ENCODE measurements around the gene USH2A.

Gene USH2A

DNA sequence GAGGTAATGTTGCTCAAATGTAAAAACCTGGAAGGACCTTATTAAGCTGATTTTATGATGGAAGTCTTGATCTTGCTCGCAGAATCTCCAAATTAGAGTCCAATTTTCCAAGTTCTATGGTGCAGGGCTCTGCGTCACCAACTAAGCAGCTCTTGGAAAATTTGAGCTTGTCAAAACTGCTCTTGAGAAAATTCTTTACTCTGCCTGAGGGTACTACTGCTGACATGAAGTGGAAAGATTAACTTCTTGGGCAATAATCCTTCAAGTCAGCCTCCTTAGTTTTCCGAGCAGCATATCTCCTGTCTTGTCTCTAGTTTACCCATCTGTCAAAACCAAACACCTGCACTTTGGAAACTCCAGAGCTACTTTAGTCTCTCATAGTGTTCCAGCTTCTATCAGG, 562.4 kb downstream of the USH2A start:
- no peak for DNase-seq

GRCh38 chr1:215857317-215857716, 565.9 kb downstream of the USH2A start:
- no peak for DNase-seq

DNA sequence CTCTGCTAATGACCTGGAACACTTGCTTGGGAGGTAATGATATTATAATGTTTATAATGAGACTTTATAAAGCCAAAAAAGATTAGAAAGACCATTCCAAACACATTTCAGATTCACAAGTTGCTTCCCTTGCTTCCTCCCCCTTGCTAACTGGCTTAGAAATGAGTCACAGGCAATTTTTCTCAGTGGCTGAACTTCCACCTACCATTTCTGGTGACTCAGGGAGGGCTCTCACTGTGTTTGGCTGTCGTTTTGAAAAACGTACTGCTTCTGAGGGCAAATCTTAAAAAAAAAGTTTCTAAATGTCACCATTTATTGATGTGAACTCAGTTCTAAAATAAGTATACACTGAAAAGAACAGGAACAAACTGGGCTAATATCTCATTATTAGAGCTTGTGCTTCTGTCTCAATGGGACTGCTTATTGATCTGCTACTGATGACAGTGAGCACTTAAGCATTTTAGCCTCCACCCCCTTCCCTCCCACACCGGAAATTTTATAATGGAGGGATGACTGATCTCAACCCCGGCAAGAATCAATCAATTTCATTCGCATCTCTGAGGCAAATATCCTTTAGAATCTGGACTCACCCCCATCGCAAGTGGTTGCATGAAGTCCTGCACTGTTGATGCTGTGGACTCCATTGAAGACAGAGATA, 577.9 kb downstream of the USH2A start:
- DNase-seq: no peak

DNA sequence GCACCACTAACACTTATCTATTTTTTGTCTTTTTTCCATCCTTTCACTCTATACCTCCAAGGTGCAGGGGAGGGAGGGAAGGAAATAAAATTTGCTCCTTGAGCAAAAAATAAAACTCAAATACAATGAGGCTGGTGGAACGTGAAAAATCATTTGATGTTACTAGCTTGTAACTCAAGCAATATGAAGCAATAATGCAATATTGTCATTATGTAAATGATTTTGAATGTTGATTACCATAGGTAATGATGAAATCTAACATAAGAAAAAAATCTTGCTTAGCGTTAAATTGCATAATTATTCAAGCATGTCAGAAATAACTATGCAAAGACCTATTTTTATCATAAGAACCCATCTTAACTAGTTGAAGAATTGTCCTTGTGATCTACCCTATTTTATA, 578.5 kb downstream of the USH2A start:
- no peak for DNase-seq

GRCh38 chr1:215844266-215844665, 579.0 kb downstream of the USH2A start:
- DNase-seq: no peak

DNA sequence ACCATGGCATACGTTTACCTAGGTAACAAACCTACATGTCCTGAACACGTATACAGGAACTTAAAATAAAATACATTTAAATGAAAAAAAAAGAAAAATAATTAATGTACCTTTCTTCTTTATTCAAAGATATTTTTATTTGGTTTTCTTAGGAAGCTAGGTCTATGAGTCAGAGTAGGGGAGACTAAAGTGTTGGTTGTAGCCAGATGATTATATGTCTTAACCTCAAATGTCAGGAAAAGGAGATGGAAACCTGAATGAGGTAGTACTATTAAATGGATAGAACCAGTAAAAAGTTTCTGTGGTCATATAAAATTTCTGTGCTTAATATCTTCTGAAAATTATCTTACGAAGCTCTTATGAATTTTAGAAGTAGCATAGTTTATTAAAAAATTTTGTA, 580.3 kb downstream of the USH2A start:
- no peak for DNase-seq

DNA sequence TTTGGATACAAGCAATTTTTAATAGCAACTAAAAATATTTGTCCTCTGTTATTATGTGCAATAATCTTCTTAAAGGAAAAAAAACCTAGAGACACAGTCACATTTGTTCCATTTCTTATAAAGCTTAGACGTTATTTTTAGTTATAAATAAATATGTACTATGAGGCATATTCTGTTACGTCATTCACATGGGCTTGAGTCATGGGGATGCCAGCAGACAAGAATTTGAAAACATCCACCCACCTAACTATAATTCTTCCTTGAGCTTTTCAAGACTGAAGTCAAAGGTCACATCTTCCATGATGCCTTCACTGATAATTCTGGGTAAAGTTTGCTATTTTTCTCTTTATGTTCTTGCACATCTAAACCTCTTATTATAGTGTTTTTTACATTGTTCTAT, 587.3 kb downstream of the USH2A start:
- DNase-seq: no peak

DNA sequence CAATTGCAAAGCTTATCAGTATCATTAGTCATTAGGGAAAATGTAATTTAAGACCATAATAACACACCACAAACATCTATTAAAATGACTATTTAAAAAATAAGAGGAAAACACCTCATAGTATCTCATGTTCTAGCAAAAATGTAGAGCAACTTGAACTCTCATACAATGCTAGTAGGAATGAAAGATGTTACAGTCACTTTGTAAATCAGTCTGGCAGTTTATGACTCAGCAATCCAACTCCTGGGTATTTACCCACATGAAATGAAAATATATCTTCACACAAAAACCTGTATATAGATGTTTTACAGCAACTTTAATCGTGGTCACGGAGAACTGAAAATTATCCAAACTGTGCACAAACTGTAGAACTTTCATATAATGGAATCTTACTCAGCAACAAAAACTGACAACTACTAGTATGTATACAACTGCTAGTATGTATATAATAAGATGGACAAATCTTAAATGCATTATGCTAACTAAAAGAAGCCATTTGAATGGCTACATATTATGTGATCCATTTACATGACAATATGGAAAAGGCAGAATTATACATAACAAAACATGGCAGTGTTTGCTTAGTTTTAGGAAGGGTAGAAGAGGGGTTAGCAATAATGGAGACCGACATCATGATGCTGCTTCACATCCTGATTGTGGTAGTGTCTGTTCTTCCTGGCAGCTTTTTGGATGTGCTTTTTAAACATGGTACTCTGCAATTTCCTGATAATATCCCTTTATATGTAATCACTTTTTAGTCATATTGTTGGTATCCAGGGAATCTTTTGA, 589.1 kb downstream of the USH2A start:
- no peak for DNase-seq

- DNase-seq: no peak
Measured at GRCh38 chr1:215830226-215830810, 592.9 kb downstream of the USH2A start.

DNA sequence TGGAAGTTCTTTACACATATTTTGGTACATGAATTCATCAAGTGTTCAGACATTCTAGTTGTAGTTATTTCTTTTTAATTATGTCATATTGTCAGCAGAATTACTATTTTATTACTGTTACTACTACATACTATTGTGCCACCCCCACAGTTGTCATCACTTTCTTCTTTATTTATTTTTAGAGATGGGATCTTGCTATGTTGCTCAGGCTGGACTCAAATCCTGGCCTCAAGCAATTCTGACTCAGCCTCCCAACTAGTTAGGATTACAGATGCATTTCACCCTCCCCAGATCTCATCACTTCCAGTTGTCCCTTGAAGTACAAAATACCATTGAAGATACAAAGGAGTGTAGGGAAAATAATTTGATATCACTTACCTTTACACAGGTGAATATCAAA, 598.2 kb downstream of the USH2A start:
- no peak for DNase-seq

DNA sequence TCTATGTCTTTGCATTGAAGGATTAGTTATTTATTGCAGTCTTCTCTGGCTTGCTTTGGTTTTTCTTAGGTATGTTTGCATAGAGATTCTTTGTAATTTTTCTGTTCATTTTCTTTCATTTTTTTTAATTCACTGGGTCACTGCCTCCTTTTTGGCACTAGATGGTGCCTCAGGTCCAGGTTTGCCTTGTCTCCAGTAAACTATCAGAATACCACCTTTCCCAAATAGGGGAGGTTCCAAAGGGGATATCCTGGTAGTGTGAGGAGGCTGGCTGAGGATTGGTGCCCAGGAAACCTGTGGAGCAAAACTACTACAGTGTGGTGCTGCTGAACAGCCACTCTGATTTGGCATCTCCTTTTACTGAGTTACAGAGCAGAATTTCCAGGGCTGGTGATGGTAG, 599.0 kb downstream of the USH2A start:
- no peak for DNase-seq

- no peak for DNase-seq
Measured at GRCh38 chr1:215819114-215819513, 604.1 kb downstream of the USH2A start.

GRCh38 chr1:215807911-215808436, 615.3 kb downstream of the USH2A start:
- DNase-seq: no peak

DNA sequence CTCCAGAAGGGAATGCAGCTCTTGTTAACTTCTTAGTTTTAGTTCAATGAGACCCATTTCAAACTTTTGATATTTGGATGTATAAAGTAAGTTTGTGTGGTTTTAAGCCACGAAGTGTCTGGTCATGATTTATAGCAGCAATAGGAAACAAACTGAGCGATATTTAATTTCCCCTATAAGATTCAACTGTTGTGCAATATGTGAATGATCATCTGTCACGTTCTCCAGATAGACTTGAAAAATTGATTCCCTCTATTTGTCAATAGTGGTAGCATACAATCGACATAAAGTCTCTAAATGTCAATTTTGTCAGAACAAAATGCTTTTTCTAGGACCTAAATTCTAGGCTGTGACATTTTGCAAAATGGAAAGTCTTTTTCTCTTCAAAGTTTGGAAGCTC, 616.0 kb downstream of the USH2A start:
- DNase-seq: no peak

DNA sequence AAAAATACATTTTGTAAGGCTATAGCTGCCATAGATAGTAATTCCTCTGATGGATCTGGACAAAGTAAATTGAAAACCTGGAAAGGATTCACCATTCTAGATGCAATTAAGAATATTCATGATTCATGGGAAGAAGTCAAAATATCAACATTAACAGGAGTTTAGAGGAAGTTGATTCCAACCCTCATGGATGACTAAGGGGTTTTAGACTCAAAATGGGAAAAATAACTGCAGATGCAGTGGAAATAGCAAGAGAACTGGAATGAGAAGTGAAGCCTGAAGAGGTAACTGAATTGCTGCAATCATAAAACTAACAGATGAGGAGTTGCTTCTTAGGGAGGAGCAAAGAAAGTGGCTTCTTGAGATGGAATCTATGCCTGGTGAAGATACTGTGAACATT, 625.4 kb downstream of the USH2A start:
- DNase-seq: no peak

DNA sequence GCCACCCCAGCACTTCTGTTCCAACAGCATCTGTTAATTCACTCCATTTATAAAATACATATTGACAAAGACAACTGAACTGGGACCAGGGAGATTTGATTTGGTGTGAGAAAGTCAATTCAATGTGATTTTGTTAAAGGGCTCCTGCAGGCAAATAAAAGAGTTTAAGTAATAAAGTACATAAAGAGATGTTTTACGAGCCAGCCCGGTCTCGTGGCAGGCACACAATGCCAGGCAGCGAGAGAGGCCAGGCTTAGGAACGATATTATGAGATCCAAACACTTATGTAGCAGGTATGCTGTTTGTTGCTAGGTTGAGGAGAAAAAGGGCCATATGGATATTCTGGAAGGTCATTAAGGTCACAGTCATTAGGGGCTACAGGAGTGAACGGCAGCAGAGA, 629.1 kb downstream of the USH2A start:
- no peak for DNase-seq

- DNase-seq: no peak
Measured at GRCh38 chr1:215793180-215793579, 630.1 kb downstream of the USH2A start.

- no peak for DNase-seq
Measured at GRCh38 chr1:215792446-215792845, 630.8 kb downstream of the USH2A start.

DNA sequence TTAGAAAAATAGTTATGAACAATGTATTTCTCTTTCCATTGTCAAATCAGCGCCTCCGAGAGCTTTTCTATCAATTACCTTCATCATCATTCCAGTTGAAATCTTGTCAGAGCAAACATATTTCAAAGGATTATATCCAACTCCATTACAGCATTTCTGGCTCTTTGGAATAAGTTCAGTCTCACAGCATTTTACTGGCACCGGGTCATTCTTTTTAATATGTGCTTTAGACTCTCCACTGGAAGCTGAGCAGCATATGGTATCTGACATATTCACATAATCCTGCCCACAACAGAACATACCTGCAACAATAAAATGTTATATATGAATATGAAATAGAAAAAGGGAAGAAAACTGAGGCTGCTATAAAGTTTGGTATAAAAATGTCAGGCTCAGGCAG, 633.3 kb downstream of the USH2A start:
- peak in 1 of 14 donors; percentile 12 for DNase-seq

- DNase-seq: no peak
Measured at GRCh38 chr1:215786997-215787396, 636.3 kb downstream of the USH2A start.

GRCh38 chr1:215780641-215781040, 642.6 kb downstream of the USH2A start:
- no peak for DNase-seq

DNA sequence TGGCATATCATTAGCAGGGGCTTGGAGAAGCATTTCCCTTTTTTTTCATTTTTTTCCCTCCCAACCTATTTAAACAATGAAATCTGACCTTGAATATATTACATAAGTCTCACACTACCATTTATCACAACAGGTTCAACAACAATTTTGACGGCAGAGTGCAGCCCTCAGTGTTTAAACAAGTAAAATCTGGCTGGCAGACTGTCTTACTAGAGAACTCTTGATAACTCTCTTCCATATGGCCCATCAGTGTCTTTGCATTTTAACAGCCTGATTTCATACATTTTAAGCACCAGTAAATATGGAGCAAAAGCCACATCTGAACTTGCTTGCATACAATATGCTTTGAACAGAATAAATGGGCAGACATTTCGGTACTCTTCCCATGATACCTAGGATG, 643.1 kb downstream of the USH2A start:
- no peak for DNase-seq

DNA sequence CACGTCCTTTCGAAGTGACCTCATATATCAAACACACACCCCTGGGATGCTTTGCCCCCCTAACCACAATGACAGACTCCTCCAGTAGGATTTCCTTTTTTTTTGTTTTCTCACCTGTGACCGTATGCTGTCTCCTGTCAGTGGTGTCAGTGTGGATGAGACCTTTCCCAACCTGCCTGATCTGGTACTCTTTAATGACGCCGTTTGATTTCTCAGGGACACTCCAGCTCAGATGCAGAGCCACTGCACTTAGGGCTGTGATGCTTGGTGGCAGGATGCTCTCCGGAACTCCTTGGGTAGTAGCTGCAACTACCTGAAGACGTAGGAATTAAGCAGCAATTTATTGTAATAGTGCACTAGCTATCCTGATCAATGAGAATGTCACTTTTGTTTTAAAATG, 643.5 kb downstream of the USH2A start:
- DNase-seq: no peak

Data from C1 segment of cervical spinal cord (tissue), 14 donors.